Neural cell (in vitro differentiated cells): Measurements from ENCODE around the gene NSMCE1. TPM values are rescaled to one million over a fixed set of nuclear protein-coding genes. Genes with fewer than 3 reads are reported as not detected.

Experiments used
- H2AFZ ChIP-seq: fragments of 200-600, 300-800 bp; sonication (generic), shearing (Covaris generic); 2 replicates; pipeline ENCODE4 v1.6.0; 2014; ENCODE audit warnings: low read depth, mild to moderate bottlenecking, antibody characterized with exemption, low read length, moderate library complexity
- H3F3A ChIP-seq: fragments of 200-600 bp; shearing (Covaris generic); 2 replicates; pipeline ENCODE4 v1.6.1; 2016; ENCODE audit warnings: mild to moderate bottlenecking, moderate library complexity, mixed read lengths, antibody characterized with exemption, low read length; ENCODE audit not compliant: insufficient read depth, poor library complexity, severe bottlenecking
- H3K27ac ChIP-seq: fragments of 200-600, 300-800 bp; sonication (generic), shearing (Covaris generic); 2 replicates; pipeline ENCODE4 v1.5.1; 2014; ENCODE audit warnings: mild to moderate bottlenecking, low read length, moderate library complexity
- H3K27me3 ChIP-seq: fragments of 300-800, 200-600 bp; sonication (generic), shearing (Covaris generic); 2 replicates; pipeline ENCODE4 v1.6.0; 2014; ENCODE audit warnings: mild to moderate bottlenecking, low read depth, low read length, moderate library complexity; ENCODE audit not compliant: insufficient read depth
- H3K36me3 ChIP-seq: fragments of 300-800, 200-600 bp; sonication (generic), shearing (Covaris generic); 2 replicates; pipeline ENCODE4 v1.5.1; 2014; ENCODE audit warnings: mild to moderate bottlenecking, antibody characterized with exemption, low read length, moderate library complexity; ENCODE audit not compliant: insufficient read depth
- H3K4me2 ChIP-seq: fragments of 300-800, 200-600 bp; sonication (generic), shearing (Covaris generic); 2 replicates; pipeline ENCODE4 v1.6.0; 2014; ENCODE audit warnings: mild to moderate bottlenecking, low read length
- H3K4me3 ChIP-seq: fragments of 300-800, 200-600 bp; sonication (generic), shearing (Covaris generic); 2 replicates; pipeline ENCODE4 v1.5.1; 2014; ENCODE audit warnings: mild to moderate bottlenecking, low read length, moderate library complexity
- H3K79me2 ChIP-seq: fragments of 200-600 bp; shearing (Covaris generic); replicated peaks from 2 replicates; pipeline ENCODE4 v1.6.0; 2014; ENCODE audit warnings: mild to moderate bottlenecking, low read length, moderate library complexity; ENCODE audit not compliant: insufficient read depth
- H3K9ac ChIP-seq: fragments of 300-800, 200-600 bp; sonication (generic), shearing (Covaris generic); 2 replicates; pipeline ENCODE4 v1.6.1; 2016; ENCODE audit warnings: mild to moderate bottlenecking, low read length, mixed read lengths
- H3K9me2 ChIP-seq: fragments of 200-600 bp; shearing (Covaris generic); 2 replicates; pipeline ENCODE4 v1.6.1; 2016; ENCODE audit warnings: mild to moderate bottlenecking, low read length, mixed read lengths; ENCODE audit not compliant: insufficient read depth
- H3K9me3 ChIP-seq: fragments of 200-600, 300-800 bp; sonication (generic), shearing (Covaris generic); 2 replicates; pipeline ENCODE4 v1.6.1; 2016; ENCODE audit warnings: mild to moderate bottlenecking, mixed run types, low read length, moderate library complexity, mixed read lengths
- H4K20me1 ChIP-seq: fragments of 200-600 bp; shearing (Covaris generic); 2 replicates; pipeline ENCODE4 v1.6.1; 2016; ENCODE audit warnings: mild to moderate bottlenecking, mixed run types; ENCODE audit not compliant: insufficient read depth
- CTCF ChIP-seq: fragments of 450-650 bp; IDR thresholded peaks from 2 replicates; pipeline ENCODE4 v1.5.1; 2014; ENCODE audit warnings: antibody characterized with exemption, mild to moderate bottlenecking, moderate library complexity; ENCODE audit not compliant: poor library complexity, severe bottlenecking
- EP300 ChIP-seq: fragments of 450-650 bp; conservative IDR thresholded peaks from 2 replicates; pipeline ENCODE4 v1.6.1; 2014; ENCODE audit warnings: antibody characterized with exemption, mild to moderate bottlenecking, moderate library complexity; ENCODE audit not compliant: poor library complexity, severe bottlenecking
- EZH2 ChIP-seq: fragments of 200-600, 300-800 bp; shearing (Covaris generic), sonication (generic); IDR thresholded peaks from 2 replicates; pipeline ENCODE4 v1.6.1; 2014; ENCODE audit warnings: antibody characterized with exemption, low read length, borderline replicate concordance, mild to moderate bottlenecking; ENCODE audit not compliant: insufficient read depth, poor library complexity, severe bottlenecking
- MXI1 ChIP-seq: fragments of 450-650 bp; conservative IDR thresholded peaks from 2 replicates; pipeline ENCODE4 v1.6.1; 2014; ENCODE audit warnings: antibody characterized with exemption, mild to moderate bottlenecking; ENCODE audit not compliant: poor library complexity, severe bottlenecking
- POLR2AphosphoS5 ChIP-seq: IDR thresholded peaks from 2 replicates; pipeline ENCODE4 v1.6.1; 2012
- RAD21 ChIP-seq: fragments of 450-650 bp; conservative IDR thresholded peaks from 2 replicates; pipeline ENCODE4 v1.6.1; 2014; ENCODE audit warnings: antibody characterized with exemption, mild to moderate bottlenecking, moderate library complexity
- REST ChIP-seq: IDR thresholded peaks from 2 replicates; pipeline ENCODE4 v1.6.1; 2012; ENCODE audit warnings: borderline replicate concordance
- SMC3 ChIP-seq: fragments of 450-650 bp; conservative IDR thresholded peaks from 2 replicates; pipeline ENCODE4 v1.6.1; 2014; ENCODE audit warnings: antibody characterized with exemption, mild to moderate bottlenecking, moderate library complexity; ENCODE audit not compliant: poor library complexity
- TAF1 ChIP-seq: IDR thresholded peaks from 2 replicates; pipeline ENCODE4 v1.6.1; 2012; ENCODE audit warnings: low read depth
- polyA plus RNA-seq: library from polyadenylated mRNA; depleted of rRNA; stranded (reverse); fragments of >200 nt; gene quantifications from 2 replicates; pipeline ENCODE4 v1.2.3, GENCODE V29; 2014

Gene NSMCE1
- polyA plus RNA-seq, 1 donor from 2014 or later, result 11.5 TPM

- no peaks in the 10 kb centered on the region for H3K9me3 ChIP-seq
- H3K9me2 ChIP-seq, result no peaks in the 10 kb centered on the region
- H4K20me1 ChIP-seq, result no peaks in the 10 kb centered on the region
- H3K4me3 ChIP-seq, result no peak overlapping the region
- no peak overlapping the region for H3K9ac ChIP-seq
- no peaks in the 10 kb centered on the region for H3K27me3 ChIP-seq
- H3F3A ChIP-seq, result no peaks in the 10 kb centered on the region
- no peak overlapping the region for H3K4me2 ChIP-seq
- no peaks in the 10 kb centered on the region for H3K79me2 ChIP-seq
- no peak overlapping the region for H3K27ac ChIP-seq
- no peak overlapping the region for H2AFZ ChIP-seq
- no peaks in the 10 kb centered on the region for H3K36me3 ChIP-seq
- TF ChIP-seq MXI1, result no peak
Observed at GRCh38 chr16:27287051-27287811, 18.7 kb upstream of the NSMCE1 start.

GRCh38 chr16:27286451-27286850, 17.9 kb upstream of the NSMCE1 start:
- no peak overlapping the region for H2AFZ ChIP-seq
- H3K9me3 ChIP-seq, result no peaks in the 10 kb centered on the region
- no peaks in the 10 kb centered on the region for H3K27me3 ChIP-seq
- no peak overlapping the region for H3K9ac ChIP-seq
- H3K4me2 ChIP-seq, result no peak overlapping the region
- no peaks in the 10 kb centered on the region for H3F3A ChIP-seq
- H4K20me1 ChIP-seq, result no peaks in the 10 kb centered on the region
- H3K36me3 ChIP-seq, result no peaks in the 10 kb centered on the region
- no peak for TF ChIP-seq POLR2AphosphoS5
- no peak for TF ChIP-seq TAF1
- TF ChIP-seq CTCF, result no peak
- TF ChIP-seq MXI1, result no peak
- TF ChIP-seq REST, result no peak
- TF ChIP-seq EZH2, result no peak
- TF ChIP-seq SMC3, result no peak
- TF ChIP-seq EP300, result no peak
- no peak for TF ChIP-seq RAD21
- no peaks in the 10 kb centered on the region for H3K79me2 ChIP-seq
- H3K27ac ChIP-seq, result no peak overlapping the region
- H3K4me3 ChIP-seq, result no peak overlapping the region
- no peaks in the 10 kb centered on the region for H3K9me2 ChIP-seq
